NCI-H510A (cell line): Measurements from ENCODE around the gene UFD1.

Experiments
- DNase-seq: peaks from one replicate; lab custom pipeline; 2025; lab: John Stamatoyannopoulos, UW

Gene UFD1

GRCh38 chr22:19494676-19495173 lies 15.7 kb upstream of the UFD1 start:
- no peak for DNase-seq

GRCh38 chr22:19494001-19494560 lies 15.1 kb upstream of the UFD1 start:
- no peak for DNase-seq

GRCh38 chr22:19492504-19493174 lies 13.6 kb upstream of the UFD1 start:
- no peak for DNase-seq

- DNase-seq = no peak
Observed at GRCh38 chr22:19490628-19491230, 11.7 kb upstream of the UFD1 start.

- no peak for DNase-seq
Observed at GRCh38 chr22:19488884-19489843, 10.2 kb upstream of the UFD1 start.

- no peak for DNase-seq
Observed at GRCh38 chr22:19488285-19488684, 9.3 kb upstream of the UFD1 start.

GRCh38 chr22:19483481-19484244 lies 4.7 kb upstream of the UFD1 start:
- DNase-seq = no peak

- no peak for DNase-seq
Observed at GRCh38 chr22:19482297-19482696, 3.3 kb upstream of the UFD1 start.

- DNase-seq = no peak
Observed at GRCh38 chr22:19480789-19481188, 1.8 kb upstream of the UFD1 start.

GRCh38 chr22:19480173-19480568 lies 1.2 kb upstream of the UFD1 start:
- no peak for DNase-seq

GRCh38 chr22:19479355-19480172 lies 571 bp upstream of the UFD1 start, which contains the start of gene CDC45:
CDC45 (plus strand) TSS chr22:19479920; CDS start chr22:19479969, 49 bp downstream.
- peak; percentile 88 for DNase-seq

- no peak for DNase-seq
Observed at GRCh38 chr22:19478045-19478900, 720 bp downstream of the UFD1 start.

GRCh38 chr22:19477321-19478044 lies 1.5 kb downstream of the UFD1 start:
- no peak for DNase-seq

GRCh38 chr22:19476023-19476422 lies 3.0 kb downstream of the UFD1 start:
- no peak for DNase-seq

- DNase-seq = no peak
Observed at GRCh38 chr22:19473578-19473977, 5.4 kb downstream of the UFD1 start.

GRCh38 chr22:19472233-19472632 lies 6.8 kb downstream of the UFD1 start:
- DNase-seq = no peak

GRCh38 chr22:19471572-19471971 lies 7.4 kb downstream of the UFD1 start:
- DNase-seq = no peak

GRCh38 chr22:19470010-19470409 lies 9.0 kb downstream of the UFD1 start:
- DNase-seq = no peak

- DNase-seq = no peak
Observed at GRCh38 chr22:19469421-19469820, 9.6 kb downstream of the UFD1 start.
